Activated CD4-positive, alpha-beta T cell treated with anti-CD3 and anti-CD28 coated beads, Interleukin-2, amount 10 ng/mL, durations not matched to agents 7 days and 5 days (primary cell): ENCODE results near the gene DEPDC5. TPM values are rescaled to one million over a fixed set of nuclear protein-coding genes. Genes with fewer than 3 reads are reported as not detected.

Experiments used
- CTCF ChIA-PET: fragments of 350-600 bp; sonication (Branson Sonifier 250); formaldehyde crosslinking; loops from one replicate; lab custom pipeline; 2021; ENCODE audit warnings: antibody characterized with exemption; lab: Charles Lee
- POLR2A ChIA-PET: fragments of 350-600 bp; sonication (Branson Sonifier 250); formaldehyde crosslinking; loops from one replicate; lab custom pipeline; 2021; ENCODE audit warnings: antibody characterized with exemption; lab: Charles Lee
- DNase-seq: peaks from one replicate; pipeline ENCODE4 v3.0.0-alpha.2; 2020
- H3K27ac Mint-ChIP-seq: one replicate; pipeline ENCODE4 v1.8.0; 2021; ENCODE audit warnings: mild to moderate bottlenecking, moderate library complexity, mixed read lengths
- H3K27me3 Mint-ChIP-seq: one replicate; pipeline ENCODE4 v1.8.0; 2021; ENCODE audit warnings: mixed read lengths
- H3K36me3 Mint-ChIP-seq: one replicate; pipeline ENCODE4 v1.8.0; 2021; ENCODE audit warnings: low read depth, mixed read lengths
- H3K4me1 Mint-ChIP-seq: one replicate; pipeline ENCODE4 v1.8.0; 2021; ENCODE audit warnings: mixed read lengths
- H3K4me3 Mint-ChIP-seq: one replicate; pipeline ENCODE4 v1.8.0; 2021; ENCODE audit warnings: mild to moderate bottlenecking, moderate library complexity, mixed read lengths
- H3K9me3 Mint-ChIP-seq: one replicate; pipeline ENCODE4 v1.8.0; 2021; ENCODE audit warnings: mixed read lengths
- total RNA-seq, 2 experiments: library from RNA; stranded (reverse); gene quantifications; one replicate each; pipeline ENCODE4 v1.2.3, GENCODE V29; 2021

The DEPDC5 gene
- total RNA-seq, 2 experiments from 2014 or later, result 39.5 to 41.1 TPM

GRCh38 chr22:31895411-31896123 lies 141.7 kb downstream of the DEPDC5 start:
- no peaks in the 10 kb centered on the region for H3K9me3 Mint-ChIP-seq
- no peak overlapping the region for H3K27ac Mint-ChIP-seq
- H3K36me3 Mint-ChIP-seq, result peaks cover 3% of the 10 kb centered on the region

GRCh38 chr22:31896472-31896871 lies 142.7 kb downstream of the DEPDC5 start:
- no peak overlapping the region for H3K4me3 Mint-ChIP-seq
- H3K9me3 Mint-ChIP-seq, result no peaks in the 10 kb centered on the region
- no peak overlapping the region for H3K27ac Mint-ChIP-seq
- no peaks in the 10 kb centered on the region for H3K27me3 Mint-ChIP-seq
- CTCF ChIA-PET, result interaction anchor here (1.4 kb wide), 1 partner anchor 12 kb away, joined by 7 read pairs; no protein-coding TSS in a partner anchor
- POLR2A ChIA-PET, result no interaction called here
- DNase-seq, result no peak
- peaks cover 2% of the 10 kb centered on the region for H3K4me1 Mint-ChIP-seq
- peaks cover 3% of the 10 kb centered on the region for H3K36me3 Mint-ChIP-seq

More at GRCh38 chr22:31895411-31896123, 141.7 kb downstream of the DEPDC5 start:
- no peak for DNase-seq
- POLR2A ChIA-PET, result no interaction called here
- Mint-ChIP-seq H3K4me3 (no peak overlapping the region), H3K4me1 (peaks cover 3% of the 10 kb centered on the region), H3K27me3 (no peaks in the 10 kb centered on the region)
- CTCF ChIA-PET, result interaction anchor here (0.6 to 1.4 kb wide), 2 partner anchors 13 to 133 kb away, joined by 3 to 7 read pairs; no protein-coding TSS in a partner anchor

- ChIA-PET POLR2A (no interaction called here), CTCF (interaction anchor here (0.7 kb wide), 1 partner anchor 22 kb away, joined by 3 read pairs; no protein-coding TSS in a partner anchor)
- Mint-ChIP-seq H3K27ac (no peak overlapping the region), H3K9me3 (no peaks in the 10 kb centered on the region), H3K4me1 (peaks cover 2% of the 10 kb centered on the region), H3K27me3 (no peaks in the 10 kb centered on the region), H3K4me3 (no peak overlapping the region), H3K36me3 (peaks cover 3% of the 10 kb centered on the region)
- no peak for DNase-seq
Observed at GRCh38 chr22:31897842-31898805, 144.3 kb downstream of the DEPDC5 start.

- no peak for DNase-seq
- H3K4me1 Mint-ChIP-seq, result peaks cover 2% of the 10 kb centered on the region
- ChIA-PET CTCF (interaction anchor here (0.7 kb wide), 1 partner anchor 22 kb away, joined by 3 read pairs; no protein-coding TSS in a partner anchor), POLR2A (no interaction called here)
- H3K27ac Mint-ChIP-seq, result no peak overlapping the region
- no peak overlapping the region for H3K4me3 Mint-ChIP-seq
- H3K9me3 Mint-ChIP-seq, result no peaks in the 10 kb centered on the region
- H3K36me3 Mint-ChIP-seq, result peaks cover 2% of the 10 kb centered on the region
- no peaks in the 10 kb centered on the region for H3K27me3 Mint-ChIP-seq
Observed at GRCh38 chr22:31898926-31899325, 145.1 kb downstream of the DEPDC5 start.

GRCh38 chr22:31899669-31900068 lies 145.8 kb downstream of the DEPDC5 start:
- H3K4me3 Mint-ChIP-seq, result no peak overlapping the region
- H3K36me3 Mint-ChIP-seq, result peaks cover 2% of the 10 kb centered on the region
- no peak for DNase-seq
- H3K9me3 Mint-ChIP-seq, result no peaks in the 10 kb centered on the region
- ChIA-PET CTCF (no interaction called here), POLR2A (no interaction called here)
- no peak overlapping the region for H3K27ac Mint-ChIP-seq
- H3K27me3 Mint-ChIP-seq, result no peaks in the 10 kb centered on the region
- H3K4me1 Mint-ChIP-seq, result peaks cover 2% of the 10 kb centered on the region

- Mint-ChIP-seq H3K27ac (no peak overlapping the region), H3K4me1 (peaks cover 2% of the 10 kb centered on the region), H3K27me3 (no peaks in the 10 kb centered on the region), H3K9me3 (no peaks in the 10 kb centered on the region), H3K36me3 (peaks cover 5% of the 10 kb centered on the region), H3K4me3 (no peak overlapping the region)
- ChIA-PET CTCF (interaction anchor here (0.6 to 1.6 kb wide), 4 partner anchors 10 to 710 kb away, joined by 4 to 5 read pairs (median 4); no protein-coding TSS in a partner anchor), POLR2A (interaction anchor here (0.6 kb wide), 1 partner anchor 14 kb away, joined by 4 read pairs; no protein-coding TSS in a partner anchor)
- no peak for DNase-seq
Observed at GRCh38 chr22:31901388-31902137, 147.7 kb downstream of the DEPDC5 start.

GRCh38 chr22:31904651-31905050 lies 150.8 kb downstream of the DEPDC5 start:
- Mint-ChIP-seq H3K27me3 (no peaks in the 10 kb centered on the region), H3K36me3 (peaks cover 8% of the 10 kb centered on the region), H3K27ac (no peak overlapping the region), H3K4me3 (no peak overlapping the region), H3K4me1 (peaks cover 2% of the 10 kb centered on the region), H3K9me3 (no peaks in the 10 kb centered on the region)
- ChIA-PET POLR2A (no interaction called here), CTCF (no interaction called here)
- no peak for DNase-seq

- Mint-ChIP-seq H3K27me3 (no peaks in the 10 kb centered on the region), H3K4me1 (peaks cover 2% of the 10 kb centered on the region), H3K36me3 (peaks cover 9% of the 10 kb centered on the region), H3K9me3 (no peaks in the 10 kb centered on the region), H3K27ac (no peak overlapping the region), H3K4me3 (no peak overlapping the region)
- no peak for DNase-seq
- ChIA-PET POLR2A (no interaction called here), CTCF (interaction anchor here (0.9 kb wide), 1 partner anchor 13 kb away, joined by 3 read pairs; no protein-coding TSS in a partner anchor)
Observed at GRCh38 chr22:31905356-31905755, 151.5 kb downstream of the DEPDC5 start.

- POLR2A ChIA-PET, result no interaction called here
- Mint-ChIP-seq H3K9me3 (no peaks in the 10 kb centered on the region), H3K4me3 (no peak overlapping the region), H3K36me3 (peaks cover 11% of the 10 kb centered on the region), H3K27ac (no peak overlapping the region), H3K4me1 (peaks cover 2% of the 10 kb centered on the region), H3K27me3 (no peaks in the 10 kb centered on the region)
- CTCF ChIA-PET, result interaction anchor here (0.9 kb wide), 1 partner anchor 12 kb away, joined by 3 read pairs; no protein-coding TSS in a partner anchor
- DNase-seq, result no peak
Observed at GRCh38 chr22:31906086-31906485, 152.3 kb downstream of the DEPDC5 start.

GRCh38 chr22:31906569-31906968 lies 152.8 kb downstream of the DEPDC5 start:
- Mint-ChIP-seq H3K4me1 (no peaks in the 10 kb centered on the region), H3K27me3 (no peaks in the 10 kb centered on the region), H3K36me3 (peaks cover 11% of the 10 kb centered on the region), H3K4me3 (no peak overlapping the region), H3K9me3 (no peaks in the 10 kb centered on the region), H3K27ac (no peak overlapping the region)
- DNase-seq, result no peak
- CTCF ChIA-PET, result no interaction called here
- POLR2A ChIA-PET, result no interaction called here

- no peak for DNase-seq
- peaks cover 9% of the 10 kb centered on the region for H3K36me3 Mint-ChIP-seq
- no peaks in the 10 kb centered on the region for H3K27me3 Mint-ChIP-seq
- H3K4me1 Mint-ChIP-seq, result no peaks in the 10 kb centered on the region
- H3K4me3 Mint-ChIP-seq, result no peak overlapping the region
- H3K9me3 Mint-ChIP-seq, result no peaks in the 10 kb centered on the region
- no peak overlapping the region for H3K27ac Mint-ChIP-seq
- POLR2A ChIA-PET, result no interaction called here
- CTCF ChIA-PET, result interaction anchor here (0.6 kb wide), 1 partner anchor 353 kb away, joined by 3 read pairs; no protein-coding TSS in a partner anchor
Observed at GRCh38 chr22:31909977-31910376, 156.2 kb downstream of the DEPDC5 start.
